Kidney capillary endothelial cell (primary cell): ENCODE data around the gene SLC1A5.

Experiments
- DNase-seq: peaks from one replicate; pipeline ENCODE4 v3.0.0-alpha.2; 2018; ENCODE audit warnings: low spot score

Gene SLC1A5

DNA sequence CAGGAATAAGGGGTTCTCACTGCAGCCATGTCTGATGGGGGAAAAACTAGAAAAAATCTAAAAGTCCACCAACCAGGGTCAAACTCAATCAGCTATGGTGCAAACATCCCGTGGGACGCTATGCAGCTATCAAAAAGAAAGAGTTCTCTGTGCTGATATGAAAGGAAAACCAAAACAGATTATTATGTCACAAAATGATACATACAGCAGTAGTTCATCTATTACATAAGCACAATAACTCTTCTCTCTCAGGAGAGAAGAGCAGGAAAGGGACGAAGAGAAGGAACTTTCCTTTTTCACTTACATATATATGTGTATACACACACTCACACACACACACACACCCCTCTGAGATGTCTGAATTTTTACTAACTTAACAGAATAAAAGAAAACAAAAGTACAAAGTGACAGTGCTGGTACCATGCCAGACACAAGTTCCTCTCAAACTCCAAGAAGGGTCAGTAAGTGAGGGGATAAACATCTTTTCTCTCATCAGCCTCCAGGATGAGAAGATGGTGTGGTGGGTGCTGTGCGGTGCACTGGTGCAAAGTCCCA is 45.4 kb downstream of the SLC1A5 start:
- no peak for DNase-seq

GRCh38 chr19:46741447-46741846 is 46.9 kb downstream of the SLC1A5 start:
- DNase-seq = no peak

- DNase-seq = no peak
These were observed 49.1 kb downstream of the SLC1A5 start for GRCh38 chr19:46739290-46739771.

DNA sequence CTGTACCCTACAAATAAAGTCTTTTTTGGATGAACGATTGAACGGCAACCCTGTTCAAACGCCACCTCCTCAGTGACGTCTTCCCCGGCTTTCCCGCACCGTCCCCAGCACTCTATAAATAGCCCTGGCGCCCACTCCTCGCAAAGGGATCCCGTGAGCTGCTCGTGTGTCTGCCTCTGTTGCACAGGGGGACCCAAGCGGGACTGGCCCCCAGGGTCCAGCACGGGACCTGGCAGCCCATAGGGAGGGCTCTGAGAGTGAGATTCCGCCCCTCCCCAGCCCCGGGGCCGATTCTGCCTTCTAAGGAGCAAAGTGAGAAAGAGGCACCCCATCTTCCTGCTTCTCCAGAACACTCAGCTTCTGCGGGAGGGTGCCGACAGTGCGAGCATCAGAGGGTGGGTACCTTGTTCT is 50.6 kb downstream of the SLC1A5 start:
- no peak for DNase-seq

- DNase-seq = no peak
These were observed 51.1 kb downstream of the SLC1A5 start for GRCh38 chr19:46737298-46737654.

DNA sequence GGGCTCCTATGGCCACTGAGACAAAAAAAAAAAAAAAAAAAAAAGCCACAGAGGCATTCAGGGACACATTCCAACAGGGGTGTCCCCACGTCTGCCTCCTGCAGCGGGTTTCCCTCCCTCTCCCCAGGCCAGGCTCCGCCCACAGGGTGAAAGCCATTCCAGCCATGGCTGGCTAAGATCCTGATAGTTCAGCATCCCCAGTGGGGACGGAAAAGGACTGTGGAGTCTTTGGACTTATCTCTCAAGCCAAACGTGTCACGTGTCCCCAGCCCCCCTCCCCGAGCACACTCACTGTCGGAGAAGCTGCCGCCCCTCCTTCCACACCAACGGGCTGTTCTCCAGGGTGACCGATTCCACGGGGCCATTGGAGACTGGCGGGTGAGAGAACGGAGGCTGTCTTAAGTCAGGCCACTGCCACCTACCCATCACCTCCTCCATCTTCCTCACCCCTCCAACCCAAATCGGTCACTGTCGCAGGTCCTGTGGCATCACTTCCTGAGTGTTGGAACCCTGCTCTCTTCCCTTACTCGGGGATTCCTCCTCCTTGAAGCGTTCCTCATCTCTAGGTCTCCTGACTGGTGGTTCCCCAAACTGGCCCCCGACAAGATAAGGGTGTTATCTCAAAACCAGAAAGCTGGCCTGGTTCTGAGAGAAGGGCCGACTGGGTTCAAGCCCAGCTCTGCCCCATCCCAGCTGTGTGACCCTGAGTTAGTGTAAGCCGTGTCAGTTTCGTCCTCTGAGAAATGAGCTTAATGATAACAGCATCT is 51.7 kb downstream of the SLC1A5 start:
- no peak for DNase-seq

DNA sequence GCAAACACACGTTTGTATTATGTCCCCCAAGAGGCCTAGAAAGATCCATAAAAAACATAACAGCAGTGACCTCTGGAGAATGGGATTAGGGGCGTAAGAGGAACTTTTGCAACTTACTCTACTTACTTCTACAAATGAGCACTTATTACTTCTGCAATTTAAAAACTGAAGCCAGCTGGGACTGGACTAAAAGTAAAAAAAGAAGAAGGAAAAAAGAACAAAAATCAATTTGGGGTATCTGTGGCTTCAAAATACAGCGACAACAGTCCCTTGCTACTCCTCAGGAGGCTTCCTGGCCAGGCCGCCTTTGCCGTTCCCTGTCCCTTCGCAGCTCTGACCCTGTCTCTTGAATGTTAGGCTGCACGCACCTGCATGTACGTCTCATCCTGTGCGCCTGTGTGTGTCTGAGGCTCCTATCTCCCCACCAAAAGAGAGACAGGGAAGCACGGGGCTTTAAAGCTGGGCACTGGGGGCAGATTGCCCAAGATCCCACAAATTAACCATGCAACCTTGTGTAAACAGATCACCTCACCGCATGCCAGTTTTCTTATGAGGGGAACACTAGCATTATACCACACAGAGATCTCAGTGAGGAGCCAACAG is 54.6 kb downstream of the SLC1A5 start:
- no peak for DNase-seq

GRCh38 chr19:46732966-46733689 is 55.3 kb downstream of the SLC1A5 start:
- DNase-seq = no peak

DNA sequence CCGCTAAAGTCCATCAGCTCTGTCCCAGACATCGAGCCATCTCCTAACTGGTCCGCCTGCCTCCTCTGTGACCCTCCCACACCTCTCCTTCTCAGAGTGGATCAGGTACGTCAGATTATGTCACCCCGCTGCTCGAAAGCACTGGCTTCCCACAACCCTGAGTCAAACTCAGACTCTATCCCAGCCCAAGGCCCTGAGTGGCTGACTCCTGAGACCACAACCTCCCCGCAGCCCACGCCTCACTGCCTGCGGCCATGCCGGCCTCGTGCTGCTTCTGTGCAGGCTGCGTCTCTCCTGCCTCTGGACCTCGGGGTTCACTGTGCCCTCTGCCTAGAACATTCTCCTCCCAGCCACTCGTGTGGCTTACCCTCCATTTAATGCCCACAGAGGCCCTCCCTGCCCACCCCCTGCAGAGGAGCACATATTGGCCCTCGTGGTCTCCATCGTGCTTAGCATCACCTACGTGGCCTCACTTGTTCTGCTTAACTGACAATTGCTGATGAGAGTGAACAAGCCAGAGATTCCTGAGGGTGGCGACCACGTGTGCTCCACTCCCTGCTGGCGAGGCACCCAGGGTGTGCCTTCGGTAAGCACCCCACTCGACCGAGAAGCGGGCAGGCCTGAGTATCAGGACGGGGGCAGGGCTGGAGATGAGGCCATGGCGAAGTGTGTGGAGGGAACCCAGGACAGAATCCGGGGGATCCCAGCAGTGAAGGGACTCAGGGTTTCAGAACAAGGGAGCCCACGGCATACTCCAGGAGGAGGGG is 56.0 kb downstream of the SLC1A5 start:
- no peak for DNase-seq

DNA sequence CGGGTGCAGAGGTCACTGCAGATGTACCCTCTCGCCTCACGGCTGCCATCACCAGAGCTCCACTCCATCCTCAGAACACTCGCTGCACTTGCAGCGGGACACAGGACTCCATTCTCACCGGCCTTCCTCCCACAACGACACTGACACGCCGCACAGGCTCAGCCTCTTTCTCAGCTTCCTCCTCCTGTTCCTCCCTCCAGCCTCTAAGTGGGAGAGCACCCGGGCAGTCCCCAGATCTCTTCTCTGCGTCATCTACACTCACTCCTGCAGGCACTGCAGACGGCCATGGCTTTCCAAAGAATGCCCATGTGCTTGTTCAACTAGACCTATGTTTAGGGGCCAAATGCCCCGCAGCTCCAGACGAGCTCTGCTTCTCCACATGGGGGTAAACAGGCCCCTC is 56.8 kb downstream of the SLC1A5 start:
- DNase-seq = no peak

GRCh38 chr19:46731007-46731501 is 57.3 kb downstream of the SLC1A5 start:
- DNase-seq = peak; percentile 91

DNA sequence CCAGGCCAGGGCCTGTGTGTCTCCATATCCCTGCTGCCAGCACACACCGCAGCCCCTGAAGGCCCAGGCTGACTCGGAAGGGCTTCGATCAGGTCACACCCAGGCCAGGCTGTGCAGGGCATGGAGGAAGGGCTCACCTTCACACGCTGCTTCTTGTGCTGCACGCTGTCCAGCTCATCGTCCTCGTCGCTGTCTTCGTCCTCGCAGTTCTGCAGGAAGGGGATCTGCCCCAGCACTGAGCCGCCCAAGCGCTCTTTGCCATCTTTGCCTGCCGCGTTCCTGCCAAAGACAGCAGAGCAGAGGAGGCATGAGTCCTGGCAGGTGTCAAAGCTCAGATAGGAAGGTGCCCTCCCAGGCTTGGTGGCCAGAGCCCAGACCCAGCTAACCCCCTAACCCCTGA is 57.8 kb downstream of the SLC1A5 start:
- DNase-seq = no peak

DNA sequence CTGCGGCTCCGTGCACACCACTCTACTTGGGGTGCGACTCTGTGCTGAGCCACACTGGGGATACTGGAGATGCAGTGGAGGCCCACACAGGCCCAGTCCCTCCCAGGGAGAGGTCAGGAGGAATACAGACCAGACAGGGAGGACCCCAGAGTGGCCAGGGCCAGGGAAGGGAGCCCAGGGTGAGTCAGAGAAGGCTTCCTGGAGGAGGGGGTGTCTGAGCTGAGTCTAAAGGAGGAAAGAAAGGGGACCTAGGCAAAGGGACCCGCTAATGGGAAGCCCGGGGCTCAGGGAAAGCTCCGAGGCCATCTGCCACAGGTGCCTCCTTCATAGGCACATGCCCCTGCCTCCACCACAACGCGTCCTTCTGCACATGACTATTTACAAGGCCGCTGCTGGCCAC is 58.2 kb downstream of the SLC1A5 start:
- no peak for DNase-seq

DNA sequence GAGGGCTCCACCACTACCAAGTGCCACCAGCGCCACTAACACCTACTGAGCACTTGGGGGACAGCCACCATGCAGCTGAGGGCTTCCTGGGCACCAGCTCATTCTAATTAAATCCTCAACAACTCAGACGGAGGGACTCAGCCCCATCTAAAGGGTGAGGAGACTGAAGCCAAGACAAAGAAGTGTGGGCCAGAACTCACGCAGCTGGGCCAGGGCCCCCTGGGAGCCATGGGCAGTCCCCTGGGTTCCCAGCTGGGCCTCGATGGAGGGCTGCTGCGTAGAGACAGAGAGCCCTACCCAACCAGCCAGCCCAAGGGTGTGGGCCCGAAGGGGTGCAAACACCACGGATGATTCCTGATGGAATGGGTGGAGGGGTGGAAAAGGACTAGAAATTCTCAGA is 58.7 kb downstream of the SLC1A5 start:
- no peak for DNase-seq

DNA sequence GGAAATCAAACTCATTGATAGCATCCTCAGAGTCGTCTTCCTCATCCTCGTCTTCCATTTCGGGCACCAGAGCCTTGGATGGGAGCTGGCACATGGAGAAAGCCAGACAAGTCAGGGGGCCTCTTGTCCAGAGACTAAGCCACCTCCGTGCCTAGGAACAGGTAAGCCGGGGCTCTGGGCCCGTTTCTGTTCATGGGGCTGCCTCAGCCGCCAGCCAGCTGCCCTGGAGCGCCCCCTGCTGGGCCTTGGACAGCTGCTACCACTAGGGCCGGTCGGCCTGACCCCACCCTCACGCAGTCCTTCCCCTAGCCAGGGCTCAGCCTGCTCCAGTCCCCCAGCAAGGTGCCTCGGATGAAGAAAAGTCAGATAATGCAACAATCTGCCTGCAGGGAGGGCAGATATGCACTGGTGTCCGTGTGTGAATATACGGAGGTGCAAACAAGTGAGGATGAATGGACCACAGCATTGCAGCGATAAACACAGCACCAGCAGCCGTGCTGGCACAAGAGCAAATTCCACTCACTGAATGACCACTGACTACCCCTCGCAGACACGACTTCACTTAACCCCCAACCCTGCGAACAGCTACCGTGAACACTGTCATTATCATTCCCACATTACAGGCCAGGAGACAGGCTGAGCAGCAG is 59.6 kb downstream of the SLC1A5 start:
- DNase-seq = peak; percentile 90

GRCh38 chr19:46728208-46728607 is 60.2 kb downstream of the SLC1A5 start:
- peak; percentile 78 for DNase-seq

DNA sequence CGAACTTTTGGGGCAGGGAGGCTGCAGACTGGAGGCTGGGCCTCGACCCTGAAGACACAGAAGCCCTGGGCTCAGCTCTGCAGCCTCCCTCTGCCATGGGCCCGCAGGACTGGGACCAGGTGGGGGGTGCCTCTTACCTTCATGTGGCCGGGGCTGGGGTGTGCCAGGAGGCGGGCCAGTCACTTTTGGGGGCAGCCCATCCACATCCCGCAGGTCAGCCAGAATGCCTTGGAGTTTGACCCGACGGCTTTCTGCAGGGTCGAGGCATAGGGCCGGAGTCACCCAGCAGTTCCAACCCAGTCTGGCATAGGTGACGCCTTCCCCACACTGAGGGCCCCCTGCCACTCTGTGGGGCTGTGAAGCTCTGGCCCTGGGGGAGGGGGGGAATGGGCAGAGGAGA is 60.6 kb downstream of the SLC1A5 start:
- no peak for DNase-seq

GRCh38 chr19:46726971-46727501 is 61.4 kb downstream of the SLC1A5 start:
- DNase-seq = no peak

- no peak for DNase-seq
These were observed 61.8 kb downstream of the SLC1A5 start for GRCh38 chr19:46726551-46726950.

GRCh38 chr19:46725859-46726393 is 62.5 kb downstream of the SLC1A5 start:
- DNase-seq = no peak
